Measurements from ENCODE around the gene C17orf50.

The C17orf50 gene

GRCh38 chr17:35760587-35760986 lies at the start of gene C17orf50:
C17orf50 (plus strand) TSS chr17:35760887; CDS start chr17:35760942, 55 bp downstream.
- Histone ChIP-seq H3K9me3 (ENCODE audit: control insufficient read depth, low read depth, low read length) (no peaks in the 10 kb centered on the region), H3K27me3 (ENCODE audit: control insufficient read depth, insufficient read depth, low read length) (no peaks in the 10 kb centered on the region), H3K36me3 (ENCODE audit: control insufficient read depth, low read depth, low read length) (no peaks in the 10 kb centered on the region), H3K27ac (ENCODE audit: low read length) (no peak within 1 kb of the TSS), H3K4me1 (ENCODE audit: control insufficient read depth, low read depth, low read length) (peaks cover 3% of the 10 kb centered on the region), H3K4me3 (ENCODE audit: low read length) (no peak within 1 kb of the TSS), H3K9ac (ENCODE audit: low read length) (no peak within 1 kb of the TSS)

DNA sequence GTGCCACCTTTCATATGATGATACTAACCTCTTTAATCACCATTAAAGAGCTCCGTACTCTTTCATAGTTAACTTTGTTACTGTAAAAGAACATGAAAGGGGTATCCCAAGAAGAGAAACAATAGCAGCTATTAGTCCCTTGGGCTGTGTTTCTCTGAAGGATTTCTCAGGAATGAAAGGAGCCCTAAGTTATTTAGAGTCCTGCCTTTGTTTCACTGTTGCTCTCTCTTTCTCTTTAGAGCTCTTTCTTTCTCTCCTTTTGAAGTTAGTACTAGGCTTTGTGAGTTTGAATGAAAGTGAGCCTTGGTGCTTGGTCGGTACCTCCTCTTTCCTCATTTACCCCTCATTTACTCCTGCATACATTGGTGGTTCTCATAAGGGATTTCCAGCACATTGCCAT lies 49.7 kb upstream of the C17orf50 start:
- Histone ChIP-seq H3K27me3 (ENCODE audit: control insufficient read depth, insufficient read depth, low read length) (no peaks in the 10 kb centered on the region), H3K36me3 (ENCODE audit: control insufficient read depth, low read depth, low read length) (peaks cover 37% of the 10 kb centered on the region), H3K9me3 (ENCODE audit: control insufficient read depth, low read depth, low read length) (no peaks in the 10 kb centered on the region), H3K9ac (ENCODE audit: low read length) (no peak overlapping the region), H3K27ac (ENCODE audit: low read length) (no peak overlapping the region), H3K4me3 (ENCODE audit: low read length) (no peak overlapping the region), H3K4me1 (ENCODE audit: control insufficient read depth, low read depth, low read length) (no peaks in the 10 kb centered on the region)

- Histone ChIP-seq H3K9ac (ENCODE audit: low read length) (no peak overlapping the region), H3K9me3 (ENCODE audit: control insufficient read depth, low read depth, low read length) (no peaks in the 10 kb centered on the region), H3K4me1 (ENCODE audit: control insufficient read depth, low read depth, low read length) (no peaks in the 10 kb centered on the region), H3K27ac (ENCODE audit: low read length) (no peak overlapping the region), H3K27me3 (ENCODE audit: control insufficient read depth, insufficient read depth, low read length) (no peaks in the 10 kb centered on the region), H3K4me3 (ENCODE audit: low read length) (no peak overlapping the region), H3K36me3 (ENCODE audit: control insufficient read depth, low read depth, low read length) (peaks cover 58% of the 10 kb centered on the region)
These were observed 47.5 kb upstream of the C17orf50 start for GRCh38 chr17:35713069-35713728.

DNA sequence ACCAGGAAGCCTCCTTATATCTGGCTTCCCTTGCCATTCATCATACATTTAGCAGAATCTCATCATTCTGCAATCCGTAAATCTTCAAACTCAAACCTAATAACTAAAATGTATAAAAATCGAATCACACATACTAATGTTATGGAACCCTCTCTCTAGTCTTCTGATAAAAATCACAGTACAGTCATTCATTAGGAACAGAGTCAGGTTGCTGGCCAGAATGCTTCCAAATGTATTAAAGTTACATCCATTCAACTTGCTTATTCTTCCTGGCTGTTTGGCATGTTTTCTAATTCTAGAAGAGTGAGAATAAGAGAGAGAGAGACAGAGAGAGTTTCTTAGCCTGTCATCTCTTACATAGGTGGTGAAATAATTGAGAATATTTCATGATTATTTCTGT lies 45.7 kb upstream of the C17orf50 start:
- peaks cover 54% of the 10 kb centered on the region for H3K36me3 ChIP-seq (ENCODE audit: control insufficient read depth, low read depth, low read length)

DNA sequence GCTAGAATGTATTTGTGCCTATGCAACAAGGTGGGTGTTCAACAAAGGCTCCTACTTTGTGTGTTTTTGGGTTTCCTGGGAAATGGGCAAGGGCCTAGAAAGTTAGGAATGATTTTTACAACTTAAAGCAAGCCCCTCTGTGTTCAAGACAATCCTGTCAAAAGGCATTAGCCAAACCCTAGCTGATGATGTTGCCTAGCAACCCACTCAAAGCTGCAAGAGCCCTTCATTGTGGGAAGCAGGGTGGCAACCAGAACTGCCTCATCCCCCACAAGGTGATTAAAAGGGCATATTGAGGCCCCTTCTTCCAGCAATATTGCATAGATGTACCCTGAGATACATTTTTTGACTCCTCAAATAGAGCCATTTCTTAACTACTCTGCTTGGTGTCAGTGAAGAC lies 45.3 kb upstream of the C17orf50 start:
- no peaks in the 10 kb centered on the region for H3K9me3 ChIP-seq (ENCODE audit: control insufficient read depth, low read depth, low read length)
- peaks cover 49% of the 10 kb centered on the region for H3K36me3 ChIP-seq (ENCODE audit: control insufficient read depth, low read depth, low read length)
- H3K27me3 ChIP-seq (ENCODE audit: control insufficient read depth, insufficient read depth, low read length): no peaks in the 10 kb centered on the region
- H3K9ac ChIP-seq (ENCODE audit: low read length): no peak overlapping the region
- no peak overlapping the region for H3K27ac ChIP-seq (ENCODE audit: low read length)
- no peaks in the 10 kb centered on the region for H3K4me1 ChIP-seq (ENCODE audit: control insufficient read depth, low read depth, low read length)
- H3K4me3 ChIP-seq (ENCODE audit: low read length): no peak overlapping the region

More for the DNA sequence above, 45.7 kb upstream of the C17orf50 start:
- Histone ChIP-seq H3K9me3 (ENCODE audit: control insufficient read depth, low read depth, low read length) (no peaks in the 10 kb centered on the region), H3K27ac (ENCODE audit: low read length) (no peak overlapping the region), H3K9ac (ENCODE audit: low read length) (no peak overlapping the region), H3K27me3 (ENCODE audit: control insufficient read depth, insufficient read depth, low read length) (no peaks in the 10 kb centered on the region), H3K4me1 (ENCODE audit: control insufficient read depth, low read depth, low read length) (no peaks in the 10 kb centered on the region), H3K4me3 (ENCODE audit: low read length) (no peak overlapping the region)

- Histone ChIP-seq H3K9ac (ENCODE audit: low read length) (no peak overlapping the region), H3K4me3 (ENCODE audit: low read length) (no peak overlapping the region), H3K9me3 (ENCODE audit: control insufficient read depth, low read depth, low read length) (no peaks in the 10 kb centered on the region), H3K36me3 (ENCODE audit: control insufficient read depth, low read depth, low read length) (peaks cover 42% of the 10 kb centered on the region), H3K4me1 (ENCODE audit: control insufficient read depth, low read depth, low read length) (no peaks in the 10 kb centered on the region), H3K27ac (ENCODE audit: low read length) (no peak overlapping the region), H3K27me3 (ENCODE audit: control insufficient read depth, insufficient read depth, low read length) (no peaks in the 10 kb centered on the region)
These were observed 44.5 kb upstream of the C17orf50 start for GRCh38 chr17:35716173-35716572.

- Histone ChIP-seq H3K4me1 (ENCODE audit: control insufficient read depth, low read depth, low read length) (no peaks in the 10 kb centered on the region), H3K27ac (ENCODE audit: low read length) (no peak overlapping the region), H3K9ac (ENCODE audit: low read length) (no peak overlapping the region), H3K4me3 (ENCODE audit: low read length) (no peak overlapping the region), H3K36me3 (ENCODE audit: control insufficient read depth, low read depth, low read length) (peaks cover 39% of the 10 kb centered on the region), H3K9me3 (ENCODE audit: control insufficient read depth, low read depth, low read length) (no peaks in the 10 kb centered on the region), H3K27me3 (ENCODE audit: control insufficient read depth, insufficient read depth, low read length) (no peaks in the 10 kb centered on the region)
These were observed 43.7 kb upstream of the C17orf50 start for GRCh38 chr17:35716897-35717465.

- no peaks in the 10 kb centered on the region for H3K27me3 ChIP-seq (ENCODE audit: control insufficient read depth, insufficient read depth, low read length)
- no peak overlapping the region for H3K27ac ChIP-seq (ENCODE audit: low read length)
- H3K9me3 ChIP-seq (ENCODE audit: control insufficient read depth, low read depth, low read length): no peaks in the 10 kb centered on the region
- no peak overlapping the region for H3K9ac ChIP-seq (ENCODE audit: low read length)
- peaks cover 39% of the 10 kb centered on the region for H3K36me3 ChIP-seq (ENCODE audit: control insufficient read depth, low read depth, low read length)
- H3K4me3 ChIP-seq (ENCODE audit: low read length): no peak overlapping the region
- H3K4me1 ChIP-seq (ENCODE audit: control insufficient read depth, low read depth, low read length): no peaks in the 10 kb centered on the region
These were observed 43.2 kb upstream of the C17orf50 start for GRCh38 chr17:35717475-35717874.

GRCh38 chr17:35723735-35724134 lies 37.0 kb upstream of the C17orf50 start:
- Histone ChIP-seq H3K27me3 (ENCODE audit: control insufficient read depth, insufficient read depth, low read length) (no peaks in the 10 kb centered on the region), H3K36me3 (ENCODE audit: control insufficient read depth, low read depth, low read length) (peaks cover 22% of the 10 kb centered on the region), H3K27ac (ENCODE audit: low read length) (no peak overlapping the region)

DNA sequence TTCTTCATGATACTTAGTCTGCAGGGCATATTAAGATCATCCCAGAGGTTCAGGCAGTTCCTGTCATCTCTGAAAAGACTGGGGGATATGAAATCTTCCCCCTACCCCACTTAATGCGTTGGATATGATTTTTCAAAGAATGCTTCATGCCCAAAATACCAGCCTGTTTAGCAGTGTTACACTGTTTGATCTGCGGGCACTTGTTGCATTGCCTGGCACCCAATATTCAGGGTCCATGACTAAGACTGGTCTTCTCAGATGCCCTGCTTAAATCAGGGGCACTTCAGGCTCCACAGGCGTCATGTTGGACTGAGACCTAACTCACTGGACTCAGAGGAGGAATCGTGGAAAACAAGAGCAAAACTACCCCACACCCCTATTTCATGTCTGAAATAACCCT lies 35.6 kb upstream of the C17orf50 start:
- H3K4me1 ChIP-seq (ENCODE audit: control insufficient read depth, low read depth, low read length): peaks cover 7% of the 10 kb centered on the region
- no peak overlapping the region for H3K27ac ChIP-seq (ENCODE audit: low read length)
- peaks cover 22% of the 10 kb centered on the region for H3K36me3 ChIP-seq (ENCODE audit: control insufficient read depth, low read depth, low read length)

More at GRCh38 chr17:35723735-35724134, 37.0 kb upstream of the C17orf50 start:
- Histone ChIP-seq H3K9ac (ENCODE audit: low read length) (no peak overlapping the region), H3K4me3 (ENCODE audit: low read length) (no peak overlapping the region), H3K4me1 (ENCODE audit: control insufficient read depth, low read depth, low read length) (no peaks in the 10 kb centered on the region), H3K9me3 (ENCODE audit: control insufficient read depth, low read depth, low read length) (no peaks in the 10 kb centered on the region)

GRCh38 chr17:35725802-35726126 lies 34.9 kb upstream of the C17orf50 start:
- Histone ChIP-seq H3K9me3 (ENCODE audit: control insufficient read depth, low read depth, low read length) (no peaks in the 10 kb centered on the region), H3K27ac (ENCODE audit: low read length) (no peak overlapping the region), H3K4me1 (ENCODE audit: control insufficient read depth, low read depth, low read length) (peaks cover 7% of the 10 kb centered on the region), H3K9ac (ENCODE audit: low read length) (no peak overlapping the region), H3K4me3 (ENCODE audit: low read length) (no peak overlapping the region), H3K27me3 (ENCODE audit: control insufficient read depth, insufficient read depth, low read length) (peaks cover 4% of the 10 kb centered on the region), H3K36me3 (ENCODE audit: control insufficient read depth, low read depth, low read length) (peaks cover 22% of the 10 kb centered on the region)

More for the DNA sequence above, 35.6 kb upstream of the C17orf50 start:
- H3K9ac ChIP-seq (ENCODE audit: low read length): no peak overlapping the region
- H3K4me3 ChIP-seq (ENCODE audit: low read length): no peak overlapping the region
- no peaks in the 10 kb centered on the region for H3K9me3 ChIP-seq (ENCODE audit: control insufficient read depth, low read depth, low read length)
- no peaks in the 10 kb centered on the region for H3K27me3 ChIP-seq (ENCODE audit: control insufficient read depth, insufficient read depth, low read length)

Measured in iPS-18a (cell line).